ENCODE results near the gene TAS1R1.

The TAS1R1 gene

DNA sequence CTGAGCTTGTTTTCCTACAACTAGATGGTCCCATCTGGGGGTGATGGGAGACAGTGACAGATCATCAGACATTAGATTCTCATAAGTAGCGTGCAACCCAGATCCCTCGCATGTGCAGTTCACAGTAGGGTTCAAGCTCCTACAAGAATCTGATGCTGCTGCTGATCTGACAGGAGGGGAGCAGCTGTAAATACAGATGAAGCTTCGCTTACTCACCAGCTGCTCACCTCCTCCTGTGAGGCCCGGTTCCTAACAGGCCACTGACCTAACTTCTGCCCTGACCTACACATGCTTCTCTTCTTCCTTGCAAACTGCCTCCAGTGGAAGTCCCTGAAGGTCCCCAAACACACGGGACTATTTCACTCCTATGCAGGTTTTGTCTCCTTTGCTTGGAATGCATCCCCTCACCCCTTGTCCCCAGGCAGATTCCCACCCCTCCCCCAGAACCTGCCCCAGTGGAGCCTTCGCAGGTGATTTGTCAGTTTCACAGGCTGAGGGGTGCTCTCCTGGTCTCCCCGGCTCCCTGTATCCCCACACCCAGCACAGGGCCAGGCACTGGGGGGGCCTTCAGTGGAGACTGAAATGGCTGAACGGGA, 19.0 kb downstream of the TAS1R1 start:
- DNase-seq (ENCODE audit: low read depth), result no peak

DNA sequence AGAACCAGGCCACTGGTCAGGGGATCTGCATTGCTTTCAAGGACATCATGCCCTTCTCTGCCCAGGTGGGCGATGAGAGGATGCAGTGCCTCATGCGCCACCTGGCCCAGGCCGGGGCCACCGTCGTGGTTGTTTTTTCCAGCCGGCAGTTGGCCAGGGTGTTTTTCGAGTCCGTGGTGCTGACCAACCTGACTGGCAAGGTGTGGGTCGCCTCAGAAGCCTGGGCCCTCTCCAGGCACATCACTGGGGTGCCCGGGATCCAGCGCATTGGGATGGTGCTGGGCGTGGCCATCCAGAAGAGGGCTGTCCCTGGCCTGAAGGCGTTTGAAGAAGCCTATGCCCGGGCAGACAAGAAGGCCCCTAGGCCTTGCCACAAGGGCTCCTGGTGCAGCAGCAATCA, 19.7 kb downstream of the TAS1R1 start:
- no peak for DNase-seq (ENCODE audit: low read depth)

DNA sequence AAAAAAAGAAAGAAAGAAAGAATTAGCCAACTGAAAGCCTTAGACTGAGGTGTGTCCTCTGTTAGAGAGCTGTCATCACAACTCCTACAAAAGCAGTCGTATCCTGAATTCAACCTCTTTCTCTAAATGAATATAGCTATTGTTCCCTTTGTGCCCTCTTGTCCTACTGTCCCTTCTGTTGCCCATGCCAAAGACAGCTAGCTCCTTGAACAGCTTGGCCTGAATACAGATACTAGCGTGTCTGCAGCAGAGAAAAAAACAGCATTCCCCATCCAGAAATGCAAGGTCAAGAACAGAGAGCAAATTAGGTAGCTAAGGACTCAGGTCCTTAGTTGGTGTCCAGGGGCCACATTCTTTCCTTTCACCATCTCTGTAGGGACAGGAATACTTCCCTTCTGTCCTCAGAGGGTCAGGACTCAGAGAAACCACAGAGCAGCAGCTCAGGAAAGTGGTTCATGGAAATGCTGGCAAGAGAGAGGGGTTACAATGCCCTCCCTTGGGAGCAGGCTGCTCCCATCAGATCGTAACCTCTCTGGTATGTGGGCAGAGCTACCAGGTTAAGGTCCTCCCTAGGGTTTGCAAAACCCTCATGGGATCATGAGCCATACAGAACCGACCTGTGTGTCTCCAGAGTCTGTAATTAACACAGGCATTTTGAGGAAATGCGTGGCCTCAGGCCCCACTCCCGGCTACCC, 22.9 kb downstream of the TAS1R1 start:
- no peak for DNase-seq (ENCODE audit: low read depth)

DNA sequence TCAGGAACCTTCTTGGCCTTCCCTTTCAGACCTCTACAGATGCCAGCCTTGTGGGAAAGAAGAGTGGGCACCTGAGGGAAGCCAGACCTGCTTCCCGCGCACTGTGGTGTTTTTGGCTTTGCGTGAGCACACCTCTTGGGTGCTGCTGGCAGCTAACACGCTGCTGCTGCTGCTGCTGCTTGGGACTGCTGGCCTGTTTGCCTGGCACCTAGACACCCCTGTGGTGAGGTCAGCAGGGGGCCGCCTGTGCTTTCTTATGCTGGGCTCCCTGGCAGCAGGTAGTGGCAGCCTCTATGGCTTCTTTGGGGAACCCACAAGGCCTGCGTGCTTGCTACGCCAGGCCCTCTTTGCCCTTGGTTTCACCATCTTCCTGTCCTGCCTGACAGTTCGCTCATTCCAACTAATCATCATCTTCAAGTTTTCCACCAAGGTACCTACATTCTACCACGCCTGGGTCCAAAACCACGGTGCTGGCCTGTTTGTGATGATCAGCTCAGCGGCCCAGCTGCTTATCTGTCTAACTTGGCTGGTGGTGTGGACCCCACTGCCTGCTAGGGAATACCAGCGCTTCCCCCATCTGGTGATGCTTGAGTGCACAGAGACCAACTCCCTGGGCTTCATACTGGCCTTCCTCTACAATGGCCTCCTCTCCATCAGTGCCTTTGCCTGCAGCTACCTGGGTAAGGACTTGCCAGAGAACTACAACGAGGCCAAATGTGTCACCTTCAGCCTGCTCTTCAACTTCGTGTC, 23.7 kb downstream of the TAS1R1 start:
- no peak for DNase-seq (ENCODE audit: low read depth)

DNA sequence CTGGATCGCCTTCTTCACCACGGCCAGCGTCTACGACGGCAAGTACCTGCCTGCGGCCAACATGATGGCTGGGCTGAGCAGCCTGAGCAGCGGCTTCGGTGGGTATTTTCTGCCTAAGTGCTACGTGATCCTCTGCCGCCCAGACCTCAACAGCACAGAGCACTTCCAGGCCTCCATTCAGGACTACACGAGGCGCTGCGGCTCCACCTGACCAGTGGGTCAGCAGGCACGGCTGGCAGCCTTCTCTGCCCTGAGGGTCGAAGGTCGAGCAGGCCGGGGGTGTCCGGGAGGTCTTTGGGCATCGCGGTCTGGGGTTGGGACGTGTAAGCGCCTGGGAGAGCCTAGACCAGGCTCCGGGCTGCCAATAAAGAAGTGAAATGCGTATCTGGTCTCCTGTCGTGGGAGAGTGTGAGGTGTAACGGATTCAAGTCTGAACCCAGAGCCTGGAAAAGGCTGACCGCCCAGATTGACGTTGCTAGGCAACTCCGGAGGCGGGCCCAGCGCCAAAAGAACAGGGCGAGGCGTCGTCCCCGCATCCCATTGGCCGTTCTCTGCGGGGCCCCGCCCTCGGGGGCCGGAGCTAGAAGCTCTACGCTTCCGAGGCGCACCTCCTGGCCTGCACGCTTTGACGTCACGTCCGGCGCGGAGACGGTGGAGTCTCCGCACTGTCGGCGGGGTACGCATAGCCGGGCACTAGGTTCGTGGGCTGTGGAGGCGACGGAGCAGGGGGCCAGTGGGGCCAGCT, 24.4 kb downstream of the TAS1R1 start, which contains the start of gene ZBTB48:
Gene ZBTB48, plus strand, starts transcription at position 621 of the 745 bp plus-strand sequence. CDS start 616 bp downstream, outside the sequence.
- peak; percentile 95 for DNase-seq (ENCODE audit: low read depth)

DNA sequence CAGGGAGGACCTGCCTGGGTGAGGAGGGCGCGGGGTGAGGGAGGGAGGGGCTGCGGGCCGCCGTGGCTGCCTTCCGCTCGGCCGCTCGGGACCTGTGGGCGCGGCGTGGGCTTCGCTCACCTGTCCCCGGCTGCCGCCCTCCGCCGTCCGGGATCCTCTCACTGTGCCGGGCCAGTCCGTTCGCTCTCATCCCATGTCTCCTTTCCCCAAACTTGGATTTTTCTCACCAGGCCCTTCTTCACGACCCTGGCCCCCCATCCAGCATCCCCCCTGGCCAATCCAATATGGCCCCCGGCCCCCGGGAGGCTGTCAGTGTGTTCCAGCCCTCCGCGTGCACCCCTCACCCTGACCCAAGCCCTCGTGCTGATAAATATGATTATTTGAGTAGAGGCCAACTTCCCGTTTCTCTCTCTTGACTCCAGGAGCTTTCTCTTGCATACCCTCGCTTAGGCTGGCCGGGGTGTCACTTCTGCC, 25.0 kb downstream of the TAS1R1 start:
- DNase-seq (ENCODE audit: low read depth), result no peak

DNA sequence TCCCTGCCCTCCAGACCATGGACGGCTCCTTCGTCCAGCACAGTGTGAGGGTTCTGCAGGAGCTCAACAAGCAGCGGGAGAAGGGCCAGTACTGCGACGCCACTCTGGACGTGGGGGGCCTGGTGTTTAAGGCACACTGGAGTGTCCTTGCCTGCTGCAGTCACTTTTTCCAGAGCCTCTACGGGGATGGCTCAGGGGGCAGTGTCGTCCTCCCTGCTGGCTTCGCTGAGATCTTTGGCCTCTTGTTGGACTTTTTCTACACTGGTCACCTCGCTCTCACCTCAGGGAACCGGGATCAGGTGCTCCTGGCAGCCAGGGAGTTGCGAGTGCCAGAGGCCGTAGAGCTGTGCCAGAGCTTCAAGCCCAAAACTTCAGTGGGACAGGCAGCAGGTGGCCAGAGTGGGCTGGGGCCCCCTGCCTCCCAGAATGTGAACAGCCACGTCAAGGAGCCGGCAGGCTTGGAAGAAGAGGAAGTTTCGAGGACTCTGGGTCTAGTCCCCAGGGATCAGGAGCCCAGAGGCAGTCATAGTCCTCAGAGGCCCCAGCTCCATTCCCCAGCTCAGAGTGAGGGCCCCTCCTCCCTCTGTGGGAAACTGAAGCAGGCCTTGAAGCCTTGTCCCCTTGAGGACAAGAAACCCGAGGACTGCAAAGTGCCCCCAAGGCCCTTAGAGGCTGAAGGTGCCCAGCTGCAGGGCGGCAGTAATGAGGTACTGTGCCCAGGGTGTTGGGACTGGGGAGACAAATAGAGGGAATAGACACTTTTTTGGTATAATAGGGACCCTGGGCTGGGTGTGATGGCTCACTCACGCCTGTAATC, 25.7 kb downstream of the TAS1R1 start:
- DNase-seq (ENCODE audit: low read depth), result no peak

DNA sequence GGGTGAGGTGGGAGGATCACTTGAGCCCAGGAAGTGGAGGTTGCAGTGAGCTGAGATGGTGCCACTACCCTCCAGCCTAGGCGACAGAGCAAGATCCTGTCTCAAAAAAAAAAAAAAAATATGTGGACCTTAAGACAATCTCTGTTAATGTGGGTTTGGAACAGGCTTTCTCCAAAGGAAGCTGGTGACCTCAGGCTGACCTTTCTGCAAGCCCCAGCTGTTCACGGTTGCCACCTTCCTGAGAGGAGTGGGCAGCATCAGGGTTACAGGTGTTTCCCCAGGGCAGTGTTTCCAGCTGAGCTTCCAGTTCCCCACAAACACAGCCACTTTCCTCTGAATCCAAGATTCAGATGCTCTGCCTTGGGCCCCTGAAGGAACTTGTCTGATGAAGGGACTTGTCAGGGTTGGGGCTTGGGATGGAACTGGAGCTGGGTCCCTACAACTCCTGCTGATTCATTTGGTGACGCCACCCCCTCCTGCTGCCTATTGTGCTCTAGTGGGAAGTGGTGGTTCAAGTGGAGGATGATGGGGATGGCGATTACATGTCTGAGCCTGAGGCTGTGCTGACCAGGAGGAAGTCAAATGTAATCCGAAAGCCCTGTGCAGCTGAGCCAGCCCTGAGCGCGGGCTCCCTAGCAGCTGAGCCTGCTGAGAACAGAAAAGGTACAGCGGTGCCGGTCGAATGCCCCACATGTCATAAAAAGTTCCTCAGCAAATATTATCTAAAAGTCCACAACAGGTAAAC, 26.6 kb downstream of the TAS1R1 start:
- no peak for DNase-seq (ENCODE audit: low read depth)

DNA sequence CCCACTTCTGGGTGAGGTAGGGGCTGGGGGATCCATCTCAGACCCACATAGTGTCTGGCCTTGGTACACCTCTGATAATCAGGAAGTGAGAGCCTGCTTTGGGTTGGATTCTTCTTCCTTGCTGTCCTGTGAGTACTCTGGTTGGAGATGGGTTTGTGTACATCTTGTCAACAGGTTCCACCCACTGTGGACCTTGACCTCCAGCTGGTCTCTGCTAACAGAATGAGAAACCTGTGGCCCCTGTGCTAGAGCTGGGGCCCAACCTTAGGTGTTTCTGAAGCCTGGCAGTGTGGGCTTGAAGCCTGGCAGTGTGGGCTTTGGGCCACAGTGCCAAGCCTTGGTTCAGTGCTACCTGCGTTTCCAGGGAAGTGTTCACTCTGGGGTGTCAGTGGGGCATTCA, 27.3 kb downstream of the TAS1R1 start:
- no peak for DNase-seq (ENCODE audit: low read depth)

DNA sequence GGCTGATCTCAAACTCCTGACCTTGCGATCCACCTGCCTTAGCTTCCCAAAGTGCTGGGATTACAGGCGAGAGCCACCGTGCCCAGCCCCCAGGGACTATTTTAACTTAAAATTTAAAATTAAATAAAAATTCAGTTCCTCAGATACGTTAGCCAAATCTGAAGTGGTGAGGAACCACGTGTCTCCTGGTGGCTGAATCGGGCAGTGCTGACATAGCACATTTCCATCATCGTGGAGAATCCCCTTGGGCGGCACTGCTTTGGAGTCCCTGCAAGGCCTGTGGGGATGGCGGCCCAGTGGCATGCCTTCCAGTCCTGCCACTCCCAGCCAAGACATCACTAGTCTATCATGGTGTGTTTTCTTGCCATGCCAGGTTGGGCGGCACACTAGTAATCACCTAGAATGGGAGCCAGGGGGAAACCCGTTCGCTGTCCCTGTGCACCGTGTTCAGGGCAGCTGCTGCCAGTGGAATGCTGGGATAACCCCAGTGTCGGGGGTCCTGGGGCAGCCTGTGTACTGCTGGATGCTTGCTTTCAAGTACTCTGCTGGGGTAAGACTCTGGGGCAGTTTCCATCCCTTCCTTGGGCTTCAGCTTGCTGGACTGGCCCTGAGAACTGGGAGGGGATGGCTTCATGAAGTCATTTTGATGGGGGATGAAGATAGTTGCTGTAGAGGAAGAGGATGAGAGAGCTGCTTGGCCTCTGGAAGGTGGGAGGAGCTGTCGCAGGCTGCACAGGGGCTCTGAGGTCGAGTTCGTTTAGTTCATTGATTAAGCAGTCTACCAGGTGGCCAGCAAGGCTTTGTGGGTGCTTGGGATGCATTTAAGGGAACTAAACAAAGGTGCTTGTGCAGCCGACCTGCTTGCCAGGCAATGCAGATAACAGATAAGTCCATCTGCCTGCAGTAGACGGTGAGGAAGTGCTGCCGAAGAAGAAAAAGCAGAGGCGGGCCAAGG, 29.3 kb downstream of the TAS1R1 start:
- no peak for DNase-seq (ENCODE audit: low read depth)

DNA sequence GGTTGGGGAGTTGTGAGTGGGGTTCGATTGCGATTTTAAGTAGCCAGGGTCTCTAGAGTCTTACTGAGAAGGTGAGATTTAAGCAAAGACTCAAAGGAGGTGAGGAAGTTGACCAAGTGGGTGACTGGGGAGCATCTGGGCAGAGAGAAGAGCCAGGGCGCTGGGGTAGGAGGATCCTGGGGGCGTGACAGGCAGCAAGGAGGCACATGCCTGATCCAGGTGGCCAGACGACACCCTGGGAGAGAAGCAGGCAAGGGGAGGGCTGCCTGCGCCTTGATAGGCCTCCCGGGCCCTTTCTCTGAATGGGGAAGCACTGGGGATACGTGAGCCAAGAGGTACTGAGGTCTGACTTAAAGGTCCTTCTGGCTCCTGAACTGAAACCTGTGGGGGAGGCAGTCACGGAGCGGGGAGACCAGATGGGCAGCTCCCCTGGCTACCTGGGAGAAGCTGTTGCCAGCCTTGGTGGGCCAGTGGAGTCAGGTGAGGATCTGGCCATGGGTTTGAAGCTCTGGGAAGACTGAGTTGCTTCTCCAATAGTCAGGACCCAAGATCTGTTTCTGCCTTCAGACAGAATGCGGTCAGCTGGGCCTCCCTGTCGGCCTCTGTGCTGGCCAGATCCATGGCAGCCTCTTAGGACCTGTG, 30.1 kb downstream of the TAS1R1 start:
- no peak for DNase-seq (ENCODE audit: low read depth)

DNA sequence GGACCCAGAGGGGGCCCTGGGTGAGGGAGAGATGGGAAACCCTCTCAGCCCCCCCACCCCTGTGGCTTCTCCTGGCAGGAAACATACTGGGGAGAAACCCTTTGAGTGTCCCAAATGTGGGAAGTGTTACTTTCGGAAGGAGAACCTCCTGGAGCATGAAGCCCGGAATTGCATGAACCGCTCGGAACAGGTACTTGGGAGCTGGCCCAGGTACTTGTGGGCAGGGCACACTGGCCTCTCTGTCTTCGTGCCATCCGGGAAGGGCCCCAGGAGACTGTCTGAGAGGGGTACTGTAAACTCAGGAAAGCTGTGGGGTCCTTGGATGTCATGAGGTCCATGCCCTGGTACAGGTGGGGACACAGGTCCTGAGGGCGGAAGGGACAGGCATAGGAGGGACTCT, 30.7 kb downstream of the TAS1R1 start:
- no peak for DNase-seq (ENCODE audit: low read depth)

DNA sequence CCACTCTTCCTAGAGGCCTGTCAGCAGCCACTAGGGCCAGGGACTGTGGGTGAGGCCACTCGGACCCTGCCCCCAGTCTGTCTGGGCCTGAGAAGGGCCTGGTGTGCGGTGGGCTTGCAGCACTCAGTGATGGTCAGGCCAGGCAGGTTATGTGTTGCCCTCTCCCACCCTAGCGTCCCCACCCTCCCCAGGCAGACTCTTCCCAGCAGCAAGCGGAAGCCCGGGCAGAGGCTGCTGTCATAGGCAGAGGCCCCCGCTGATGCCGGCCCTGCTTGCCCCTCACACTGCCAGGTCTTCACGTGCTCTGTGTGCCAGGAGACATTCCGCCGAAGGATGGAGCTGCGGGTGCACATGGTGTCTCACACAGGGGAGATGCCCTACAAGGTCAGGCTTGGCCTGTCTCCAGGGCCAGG, 31.3 kb downstream of the TAS1R1 start:
- DNase-seq (ENCODE audit: low read depth), result no peak

DNA sequence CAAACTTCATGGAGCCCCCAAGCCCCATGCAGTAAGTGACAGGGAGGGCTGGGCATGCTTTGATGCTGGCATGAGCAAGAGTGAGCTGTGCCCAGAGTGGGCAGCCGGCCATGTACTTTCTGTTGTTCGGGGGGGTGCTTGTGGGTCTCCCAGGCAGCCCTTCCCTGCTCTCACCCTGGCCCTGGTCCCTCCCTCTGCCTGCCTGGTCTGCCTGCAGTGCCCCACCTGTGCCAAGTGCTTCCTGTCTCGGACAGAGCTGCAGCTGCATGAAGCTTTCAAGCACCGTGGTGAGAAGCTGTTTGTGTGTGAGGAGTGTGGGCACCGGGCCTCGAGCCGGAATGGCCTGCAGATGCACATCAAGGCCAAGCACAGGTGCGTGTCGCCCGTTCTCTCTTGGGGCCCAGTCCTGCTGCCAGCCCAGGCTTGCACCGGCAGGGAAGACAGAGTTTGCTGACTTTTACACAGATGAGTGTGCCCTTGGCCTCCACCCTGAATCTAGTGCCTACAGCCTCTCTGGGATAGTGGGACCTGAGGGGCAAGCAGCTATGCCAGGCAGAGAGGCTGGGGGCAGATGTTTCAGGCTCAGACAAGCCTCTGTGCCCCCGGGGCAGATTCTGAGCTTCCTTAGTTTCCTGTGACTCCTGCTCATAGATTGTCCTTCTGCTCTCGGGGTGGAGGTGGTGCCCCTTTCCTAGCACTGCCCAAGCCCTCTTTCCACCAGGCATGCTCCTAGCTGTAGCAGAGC, 32.3 kb downstream of the TAS1R1 start:
- DNase-seq (ENCODE audit: low read depth), result no peak

DNA sequence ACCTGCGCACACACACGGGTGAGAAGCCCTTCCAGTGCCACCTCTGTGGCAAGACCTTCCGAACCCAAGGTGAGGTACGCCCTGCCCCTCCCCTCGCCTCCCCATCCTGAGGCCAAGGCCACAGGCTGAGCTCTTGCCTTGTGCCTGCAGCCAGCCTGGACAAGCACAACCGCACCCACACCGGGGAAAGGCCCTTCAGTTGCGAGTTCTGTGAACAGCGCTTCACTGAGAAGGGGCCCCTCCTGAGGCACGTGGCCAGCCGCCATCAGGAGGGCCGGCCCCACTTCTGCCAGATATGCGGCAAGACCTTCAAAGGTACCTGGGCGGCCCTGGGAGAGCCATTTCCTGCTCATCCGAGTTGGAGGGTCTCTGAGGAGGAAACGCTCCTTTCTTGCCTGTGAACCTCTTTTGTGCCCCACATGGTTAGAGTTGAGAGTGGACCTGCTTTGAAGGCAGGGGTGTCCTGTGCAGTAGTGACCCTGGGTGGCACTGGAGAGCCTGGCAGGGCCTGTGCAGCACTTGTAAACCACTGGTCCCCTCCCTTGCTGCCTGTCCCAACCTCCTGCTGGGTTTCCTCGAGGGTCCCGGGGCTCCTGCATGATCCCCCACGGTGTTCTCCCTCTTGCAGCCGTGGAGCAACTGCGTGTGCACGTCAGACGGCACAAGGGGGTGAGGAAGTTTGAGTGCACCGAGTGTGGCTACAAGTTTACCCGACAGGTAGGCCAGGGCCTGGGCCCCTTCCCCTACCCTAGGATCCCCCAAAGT, 33.2 kb downstream of the TAS1R1 start:
- no peak for DNase-seq (ENCODE audit: low read depth)

DNA sequence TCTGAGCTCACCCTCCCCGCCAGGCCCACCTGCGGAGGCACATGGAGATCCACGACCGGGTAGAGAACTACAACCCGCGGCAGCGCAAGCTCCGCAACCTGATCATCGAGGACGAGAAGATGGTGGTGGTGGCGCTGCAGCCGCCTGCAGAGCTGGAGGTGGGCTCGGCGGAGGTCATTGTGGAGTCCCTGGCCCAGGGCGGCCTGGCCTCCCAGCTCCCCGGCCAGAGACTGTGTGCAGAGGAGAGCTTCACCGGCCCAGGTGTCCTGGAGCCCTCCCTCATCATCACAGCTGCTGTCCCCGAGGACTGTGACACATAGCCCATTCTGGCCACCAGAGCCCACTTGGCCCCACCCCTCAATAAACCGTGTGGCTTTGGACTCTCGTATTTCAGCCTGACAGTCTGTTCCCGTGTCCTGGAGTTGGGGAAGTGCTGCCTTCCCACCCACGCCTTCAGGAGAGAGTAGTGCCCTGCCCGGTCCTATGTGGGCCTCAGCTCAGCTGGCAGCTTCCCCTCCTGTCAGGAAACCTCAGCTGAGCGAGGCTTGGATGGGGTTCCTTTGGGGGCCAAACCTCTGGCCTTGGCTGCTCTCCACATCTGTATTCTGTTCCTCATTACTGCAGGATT, 33.9 kb downstream of the TAS1R1 start:
- DNase-seq (ENCODE audit: low read depth), result no peak

DNA sequence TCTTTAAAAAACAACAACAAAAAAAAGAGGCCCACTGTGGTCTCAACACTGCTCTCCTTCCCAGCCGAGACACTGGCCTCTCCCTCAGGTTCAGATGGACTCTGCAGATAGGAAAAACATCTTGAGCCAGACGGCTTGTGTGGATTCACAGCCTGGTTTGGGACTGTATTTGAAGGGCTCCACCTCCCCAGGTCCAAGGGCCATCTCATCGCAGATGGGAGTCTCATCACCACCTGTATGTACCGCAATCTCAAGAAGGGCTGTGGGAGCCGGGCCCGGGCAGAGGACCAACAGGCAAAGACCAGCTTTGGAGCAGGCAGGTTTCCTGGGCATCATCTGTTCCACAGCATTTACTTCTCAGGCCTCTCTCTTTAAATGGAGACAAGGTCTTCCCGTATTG, 34.9 kb downstream of the TAS1R1 start:
- no peak for DNase-seq (ENCODE audit: low read depth)

Measured in stimulated activated CD8-positive, alpha-beta memory T cell treated with anti-CD3 and anti-CD28 coated beads, Interleukin-12 subunit alpha, Interleukin-12 subunit beta, amount 100 ng/mL, for 1 hour (primary cell).